HG03439 (cell line): Measurements from ENCODE around the gene SAFB2.

Experiments
- ATAC-seq: cut with Tn5 transposase; IDR thresholded peaks from one replicate; pipeline ENCODE4 v1.9.1; 2021; ENCODE audit warnings: mild to moderate bottlenecking, moderate library complexity; ENCODE audit not compliant: unreplicated experiment

Gene SAFB2

GRCh38 chr19:5553892-5554291 is 68.7 kb downstream of the SAFB2 start:
- no peak for ATAC-seq

GRCh38 chr19:5547881-5548280 is 74.7 kb downstream of the SAFB2 start:
- no peak for ATAC-seq

- no peak for ATAC-seq
These were observed 76.6 kb downstream of the SAFB2 start for GRCh38 chr19:5545984-5546383.

- ATAC-seq: no peak
These were observed 77.5 kb downstream of the SAFB2 start for GRCh38 chr19:5545051-5545450.

GRCh38 chr19:5542665-5543064 is 79.9 kb downstream of the SAFB2 start:
- ATAC-seq: no peak

GRCh38 chr19:5541456-5541855 is 81.1 kb downstream of the SAFB2 start:
- ATAC-seq: no peak

GRCh38 chr19:5540208-5540607 is 82.4 kb downstream of the SAFB2 start:
- ATAC-seq: no peak

GRCh38 chr19:5537870-5538269 is 84.7 kb downstream of the SAFB2 start:
- ATAC-seq: no peak
